Hematopoietic multipotent progenitor cell treated with erythropoietin and hydrocortisone succinate and interleukin-3 and kit ligand, for 17 days (in vitro differentiated cells): ENCODE data around the gene LMOD1.

Experiments used
- DNase-seq: peaks from one replicate; pipeline ENCODE4 v3.0.0-alpha.2; 2015; ENCODE audit warnings: low spot score

LMOD1 gene

DNA sequence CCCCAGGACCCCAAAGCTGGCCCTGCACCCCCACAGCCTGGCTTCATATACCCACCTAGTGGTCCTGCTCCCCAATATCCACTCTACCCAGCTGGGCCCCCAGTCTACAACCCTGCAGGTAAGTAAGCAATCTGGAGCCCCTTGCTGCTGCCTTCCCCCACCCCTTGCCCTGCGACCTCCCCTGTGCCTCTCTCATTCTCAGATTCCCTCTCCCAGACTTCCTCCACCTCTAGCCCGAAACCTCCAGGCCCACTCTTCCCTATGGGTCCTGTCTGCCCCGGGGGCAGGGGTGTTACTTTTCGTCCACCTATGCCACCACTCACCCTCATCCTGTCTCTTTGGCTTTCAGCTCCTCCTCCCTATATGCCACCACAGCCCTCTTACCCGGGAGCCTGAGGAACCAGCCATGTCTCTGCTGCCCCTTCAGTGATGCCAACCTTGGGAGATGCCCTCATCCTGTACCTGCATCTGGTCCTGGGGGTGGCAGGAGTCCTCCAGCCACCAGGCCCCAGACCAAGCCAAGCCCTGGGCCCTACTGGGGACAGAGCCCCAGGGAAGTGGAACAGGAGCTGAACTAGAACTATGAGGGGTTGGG, 54.8 kb downstream of the LMOD1 start:
- DNase-seq = no peak

DNA sequence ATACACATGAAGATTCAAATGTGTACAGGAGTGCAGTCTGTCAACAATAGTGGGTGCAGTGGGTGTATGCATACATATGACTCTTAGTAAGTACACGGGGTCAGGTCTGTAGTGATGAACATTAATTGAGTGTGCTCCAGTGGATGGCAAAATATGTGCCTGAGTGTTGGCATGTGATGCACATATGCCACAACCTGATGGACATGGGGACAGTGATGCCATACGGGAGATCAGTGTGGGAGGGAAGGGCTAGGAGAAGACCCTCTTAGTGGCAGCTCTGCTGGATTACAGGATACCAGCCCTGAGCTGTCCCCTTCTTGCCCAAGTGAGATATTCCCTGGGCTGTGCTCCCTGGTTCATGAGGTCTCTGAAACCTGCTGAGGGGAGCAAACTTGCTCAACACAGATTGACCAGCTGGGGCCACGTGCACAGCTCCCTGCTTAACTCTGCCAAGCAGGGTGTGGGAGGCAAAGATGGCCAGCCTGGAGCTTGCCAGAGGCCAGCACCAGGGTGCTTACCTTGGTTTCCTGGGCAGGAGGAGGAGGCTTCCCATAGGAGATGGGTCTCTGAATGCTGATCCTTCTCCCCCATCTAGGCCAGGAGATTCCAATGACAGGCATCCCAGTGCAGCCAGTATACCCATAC, 55.4 kb downstream of the LMOD1 start:
- DNase-seq = no peak

DNA sequence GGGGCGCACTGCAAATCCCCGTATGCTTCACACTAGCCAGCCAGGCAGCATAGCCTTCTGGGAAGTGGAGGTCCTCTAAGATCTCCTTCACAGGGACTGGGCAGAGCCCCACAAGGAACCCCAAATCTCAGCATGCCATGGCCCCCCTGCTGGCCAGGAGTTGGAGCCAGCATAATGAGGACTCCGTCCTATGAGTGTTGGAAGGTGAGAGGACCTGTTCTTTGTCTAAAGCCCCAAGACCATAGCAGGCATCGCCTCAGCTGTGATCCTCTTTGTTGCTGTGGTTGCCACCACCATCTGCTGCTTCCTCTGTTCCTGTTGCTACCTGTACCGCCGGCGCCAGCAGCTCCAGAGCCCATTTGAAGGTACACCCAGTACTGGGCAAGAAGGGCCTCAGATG, 56.1 kb downstream of the LMOD1 start:
- no peak for DNase-seq

DNA sequence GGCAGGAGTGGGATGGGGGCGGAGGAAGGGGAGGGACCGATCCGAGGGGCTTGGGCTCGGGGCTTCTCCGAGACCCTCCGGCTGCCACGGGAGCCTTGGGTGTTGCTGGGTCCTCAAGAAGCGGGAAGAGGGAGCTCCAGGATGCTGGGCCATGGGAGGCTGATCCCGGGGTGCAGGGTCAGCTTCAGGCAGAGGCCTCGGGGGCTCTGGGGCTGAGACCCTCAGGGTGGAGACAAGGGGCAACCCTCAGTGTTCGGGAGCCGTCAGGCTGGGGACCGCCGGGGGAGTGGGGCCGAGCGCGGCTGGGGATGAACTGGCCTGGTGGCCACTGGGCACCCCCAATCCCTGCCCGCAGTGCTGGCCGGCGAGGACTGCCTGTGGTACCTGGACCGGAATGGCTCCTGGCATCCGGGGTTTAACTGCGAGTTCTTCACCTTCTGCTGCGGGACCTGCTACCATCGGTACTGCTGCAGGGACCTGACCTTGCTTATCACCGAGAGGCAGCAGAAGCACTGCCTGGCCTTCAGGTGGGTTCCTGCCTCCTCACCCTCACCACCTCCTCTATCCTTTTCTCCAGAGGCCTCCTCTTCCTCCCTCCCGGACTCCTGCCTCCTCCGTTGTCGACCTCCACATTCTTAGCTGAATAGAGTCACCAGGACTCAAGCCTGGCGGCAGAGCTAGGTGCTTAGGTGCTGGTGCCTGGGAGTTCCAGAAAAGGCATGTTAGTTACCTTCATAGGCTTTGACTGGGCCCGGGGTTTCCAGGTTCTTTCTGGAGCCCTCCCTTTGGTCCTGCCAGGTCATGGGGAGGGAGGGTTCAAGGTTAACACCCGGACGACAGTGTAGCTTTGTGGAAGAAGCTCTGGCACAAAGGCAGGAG, 57.0 kb downstream of the LMOD1 start:
- no peak for DNase-seq

DNA sequence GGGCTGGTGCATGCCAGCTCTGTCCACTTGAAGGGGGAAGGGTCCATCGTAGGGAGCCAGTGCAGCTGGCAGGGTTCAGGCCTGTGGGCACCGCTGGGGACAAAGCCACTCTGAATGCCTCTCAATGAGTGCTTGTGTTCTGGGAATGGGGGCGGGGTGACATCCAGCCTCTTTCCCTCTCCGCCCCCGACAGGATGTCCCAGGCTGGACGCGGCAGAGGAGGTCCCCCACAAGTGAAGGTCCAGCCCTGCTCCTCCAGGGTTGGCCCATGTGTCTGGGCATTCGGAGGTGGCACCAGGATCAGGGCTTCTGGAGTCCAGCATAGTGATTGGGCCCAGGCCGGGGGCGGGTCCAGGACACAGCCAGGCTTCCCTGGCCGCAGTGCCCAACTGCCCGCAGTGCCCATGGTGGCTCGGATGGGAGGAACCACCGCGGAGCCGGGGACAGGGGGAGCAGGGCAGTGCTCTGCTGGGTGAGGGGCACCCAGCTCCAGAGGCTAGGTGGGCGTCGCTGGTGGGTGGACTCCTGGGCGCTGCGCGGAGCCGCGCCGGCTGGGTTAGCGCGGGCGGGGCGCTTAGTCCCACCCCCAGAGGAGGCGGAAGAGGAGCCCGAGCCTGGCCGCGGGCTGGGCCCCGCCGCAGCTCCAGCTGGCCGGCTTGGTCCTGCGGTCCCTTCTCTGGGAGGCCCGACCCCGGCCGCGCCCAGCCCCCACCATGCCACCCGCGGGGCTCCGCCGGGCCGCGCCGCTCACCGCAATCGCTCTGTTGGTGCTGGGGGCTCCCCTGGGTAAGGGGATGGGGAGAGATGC, 57.9 kb downstream of the LMOD1 start, which contains the start of gene SHISA4:
Gene SHISA4 (plus strand): TSS at position 617 of the 808 bp plus-strand sequence. CDS start 97 bp downstream, at position 714.
- DNase-seq = no peak

DNA sequence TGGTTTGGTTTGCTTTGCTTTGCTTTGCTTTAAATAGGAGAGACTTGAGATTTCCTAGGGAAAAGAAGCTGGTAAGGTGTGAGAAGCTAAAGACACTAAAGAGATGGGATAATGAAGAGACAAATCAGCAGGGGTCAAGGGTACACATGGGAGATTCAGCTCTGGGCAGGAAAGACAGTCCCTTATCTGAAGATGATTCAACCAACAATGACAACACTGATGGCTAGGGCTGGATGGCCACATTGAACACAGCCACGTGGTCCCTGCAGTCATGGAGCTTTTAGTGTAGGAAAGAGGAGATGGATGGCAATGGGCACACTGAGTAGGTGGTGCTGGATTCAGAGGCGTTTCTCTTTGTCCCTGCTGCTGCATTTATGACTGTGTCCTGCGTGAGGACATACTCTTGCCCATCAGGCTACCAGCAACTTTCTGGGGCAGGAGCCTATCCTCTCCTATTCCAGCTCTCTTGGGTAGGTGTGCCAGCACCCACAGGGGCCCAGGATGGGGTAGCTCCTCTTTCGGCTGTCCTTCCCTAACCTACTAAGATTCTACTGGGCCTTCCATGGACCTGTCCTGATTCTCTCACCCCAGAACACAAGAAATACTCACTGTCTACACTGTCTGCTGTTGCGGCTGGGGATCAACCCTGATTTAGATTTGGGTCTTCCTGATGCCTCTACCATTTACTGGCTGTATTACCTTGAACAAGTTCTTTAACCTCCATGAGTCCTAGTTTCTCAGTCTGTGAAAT, 59.1 kb downstream of the LMOD1 start:
- no peak for DNase-seq

DNA sequence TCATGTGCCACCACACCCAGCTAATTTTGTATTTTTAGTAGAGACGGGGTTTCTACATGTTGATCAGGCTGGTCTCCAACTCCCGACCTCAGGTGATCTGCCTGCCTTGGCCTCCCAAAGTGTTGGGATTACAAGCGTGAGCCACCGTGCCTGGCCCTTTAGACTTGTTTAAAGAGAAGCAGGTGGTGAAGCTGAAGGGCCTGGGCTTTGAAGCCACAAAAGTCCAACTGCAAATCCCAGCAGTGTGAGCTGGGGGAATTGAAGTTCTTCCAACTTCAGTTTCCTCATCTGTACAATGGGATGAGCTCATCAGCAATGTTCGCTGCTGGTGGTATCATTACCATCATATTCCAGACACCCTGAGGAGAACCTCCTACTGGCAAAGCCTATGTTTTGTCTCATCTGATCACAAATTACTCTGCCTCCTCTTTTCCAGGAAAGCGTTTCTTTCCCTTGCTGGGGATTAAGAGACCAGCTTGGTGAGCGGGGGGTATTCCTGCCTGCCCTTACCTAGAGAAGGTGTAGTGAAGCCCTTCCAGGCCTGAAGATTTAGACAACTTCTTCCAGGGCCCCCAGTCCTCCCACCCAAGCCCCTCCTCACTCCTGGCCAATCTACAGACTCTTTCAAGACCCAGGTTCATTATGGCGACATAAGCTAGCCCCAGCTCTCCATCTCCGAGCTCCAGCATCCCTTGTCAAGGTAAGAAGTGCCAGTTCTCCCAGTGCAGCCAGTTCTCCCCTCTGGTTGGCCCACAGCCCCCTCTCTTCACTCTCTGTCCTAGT, 60.1 kb downstream of the LMOD1 start:
- DNase-seq = peak; percentile 24

DNA sequence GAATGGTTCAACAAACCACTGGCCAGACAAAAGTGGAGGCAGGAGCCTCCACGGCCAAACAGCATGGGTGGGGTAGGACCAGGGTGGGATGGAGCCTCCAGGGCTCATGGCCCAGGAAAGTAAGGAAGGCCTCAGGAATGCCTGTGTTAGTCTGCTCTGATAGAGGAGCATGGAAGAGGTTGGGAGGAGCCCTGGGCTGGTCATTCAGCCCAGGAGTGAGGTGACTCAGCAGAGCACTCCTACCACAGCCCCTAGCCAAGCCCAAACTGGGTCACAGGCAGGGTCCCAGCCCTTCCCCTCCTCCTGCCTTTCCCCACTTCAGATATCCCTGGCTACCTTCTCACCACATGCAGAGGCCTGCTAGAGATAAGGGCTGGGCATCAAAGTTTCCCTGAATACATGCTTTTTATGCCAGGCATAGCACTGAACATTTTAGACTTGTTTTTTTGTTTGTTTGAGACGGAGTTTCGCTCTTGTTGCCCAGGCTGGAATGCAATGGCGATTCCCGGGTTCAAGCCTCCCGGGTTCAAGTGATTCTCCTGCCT, 60.7 kb downstream of the LMOD1 start:
- peak; percentile 71 for DNase-seq

DNA sequence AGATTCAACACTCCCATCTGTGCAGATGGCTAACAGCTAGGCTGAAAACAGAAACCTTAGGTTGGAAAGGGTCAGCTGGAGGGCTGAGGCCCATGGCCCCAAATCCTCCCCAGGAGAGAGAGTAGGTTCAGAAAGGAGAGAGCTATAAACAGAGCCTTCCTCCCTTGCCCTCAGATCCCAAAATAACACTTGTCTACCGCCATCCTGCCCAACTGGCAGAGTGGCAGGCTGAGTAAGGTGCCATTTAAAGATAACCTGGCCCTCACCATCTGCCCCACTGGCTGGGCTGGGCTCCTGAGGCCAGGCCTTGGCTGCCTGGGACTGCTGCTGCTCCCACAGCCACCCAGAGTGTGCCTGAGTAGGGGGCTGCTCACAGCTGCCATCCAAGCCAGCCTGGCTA, 61.9 kb downstream of the LMOD1 start:
- DNase-seq = peak; percentile 70

DNA sequence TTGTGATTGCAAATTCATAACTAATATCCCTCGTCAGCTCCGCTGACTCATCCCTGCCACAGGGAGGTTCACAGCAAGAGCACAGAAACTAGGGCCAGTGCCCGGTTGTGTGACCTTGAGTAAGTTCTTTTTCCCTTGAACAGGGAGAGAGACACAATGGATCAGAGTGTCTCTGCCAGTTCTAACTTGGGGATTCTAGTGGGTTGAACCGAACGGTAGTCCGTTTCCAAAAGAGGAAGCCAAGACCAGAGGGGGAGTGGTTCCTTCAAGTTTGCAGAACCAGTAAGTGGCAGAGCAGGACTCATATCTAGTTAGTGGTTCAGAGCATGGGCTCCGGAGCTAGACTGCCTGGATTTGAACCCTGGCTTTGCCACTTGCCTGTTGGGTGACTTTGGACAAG, 62.6 kb downstream of the LMOD1 start:
- DNase-seq = peak; percentile 84

DNA sequence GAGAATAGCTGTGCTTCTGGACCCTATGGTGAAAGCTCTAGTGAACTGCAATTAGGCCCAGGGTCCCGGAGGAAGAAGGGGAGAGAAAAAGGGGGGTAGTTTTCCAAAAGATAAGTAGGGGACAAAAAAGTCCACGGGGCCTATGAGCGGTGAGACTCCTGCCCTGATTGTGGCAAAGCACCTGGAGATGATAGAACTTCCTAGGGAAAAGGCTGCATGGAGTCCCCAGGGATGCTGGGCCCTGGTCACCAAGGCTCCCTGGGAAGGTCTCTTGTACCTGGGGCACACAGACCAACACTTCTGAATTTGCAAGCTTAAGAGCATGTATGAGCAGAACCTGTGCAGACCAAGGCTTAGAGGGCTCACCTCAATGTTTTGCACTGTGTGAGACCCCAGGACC, 63.1 kb downstream of the LMOD1 start:
- DNase-seq = no peak

DNA sequence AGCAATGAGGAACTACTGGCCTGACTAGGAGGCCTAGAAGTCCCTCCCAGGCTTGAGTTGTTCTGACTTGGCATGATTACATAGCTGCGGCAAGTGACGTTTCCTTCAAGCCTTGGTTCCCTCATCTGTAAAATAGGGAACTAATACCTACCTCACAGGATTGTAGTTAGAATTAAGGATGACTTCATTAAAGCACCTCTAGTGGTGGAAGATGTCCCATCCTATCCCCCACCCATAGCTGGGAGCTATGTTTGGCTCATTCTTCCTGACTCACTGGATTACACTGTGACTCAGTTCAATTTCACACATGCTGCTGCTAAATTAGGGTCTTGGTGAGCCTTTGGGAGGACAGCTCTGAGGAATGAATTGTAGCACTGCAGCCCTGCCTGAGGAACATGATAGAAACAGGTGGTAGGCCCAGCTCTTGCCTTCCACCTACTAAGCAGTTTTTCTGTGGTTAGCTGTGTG, 63.6 kb downstream of the LMOD1 start:
- DNase-seq = peak; percentile 66

DNA sequence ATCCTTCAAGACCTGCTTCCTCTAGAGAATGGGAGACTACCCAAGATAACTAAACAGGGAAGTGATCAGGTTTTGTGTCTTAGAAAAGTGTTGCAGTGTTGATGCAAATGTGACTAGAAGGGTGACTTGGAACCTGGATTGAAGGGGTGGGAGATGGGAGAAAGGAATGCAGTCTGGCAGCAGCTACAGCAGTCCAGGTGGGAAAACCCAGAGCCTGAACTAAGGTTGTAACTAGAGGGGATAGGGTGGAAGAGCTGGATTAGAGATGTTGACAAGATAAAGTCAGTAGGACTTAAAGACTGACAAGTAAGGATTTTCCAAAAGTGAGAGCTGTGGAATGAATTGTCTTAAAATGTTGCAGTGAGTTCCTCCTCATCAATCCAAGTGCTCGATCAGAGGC, 64.7 kb downstream of the LMOD1 start:
- no peak for DNase-seq

DNA sequence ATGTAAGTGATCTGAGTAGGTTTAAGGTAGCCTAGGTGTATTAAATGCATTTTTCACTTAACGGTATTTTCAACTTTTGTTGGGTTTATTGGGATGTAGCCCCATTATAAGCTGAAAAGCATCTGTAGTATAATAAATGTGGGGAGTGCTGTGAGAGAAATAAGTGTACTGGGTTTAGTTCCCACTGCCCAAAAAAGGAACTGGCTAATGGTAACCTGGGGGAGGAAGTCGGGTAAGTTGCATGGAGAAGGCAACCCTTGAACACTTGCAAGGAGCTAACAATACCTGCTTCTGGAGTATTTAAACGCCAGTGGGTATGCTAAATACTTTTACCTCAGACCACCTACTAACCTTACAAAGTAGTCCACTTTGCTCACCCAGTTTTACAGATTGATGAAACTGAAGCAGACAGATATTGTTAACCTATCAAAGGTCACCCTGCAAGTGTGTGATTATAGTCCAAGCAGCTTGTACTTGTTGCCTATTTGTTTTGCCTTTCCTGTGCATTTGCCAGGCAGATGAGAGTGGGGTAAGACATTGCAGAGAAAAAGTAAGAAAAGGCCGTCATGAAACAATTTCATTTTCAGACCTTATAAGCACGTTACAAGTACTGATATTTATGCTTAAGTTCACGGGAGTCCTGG, 65.3 kb downstream of the LMOD1 start:
- DNase-seq = no peak

DNA sequence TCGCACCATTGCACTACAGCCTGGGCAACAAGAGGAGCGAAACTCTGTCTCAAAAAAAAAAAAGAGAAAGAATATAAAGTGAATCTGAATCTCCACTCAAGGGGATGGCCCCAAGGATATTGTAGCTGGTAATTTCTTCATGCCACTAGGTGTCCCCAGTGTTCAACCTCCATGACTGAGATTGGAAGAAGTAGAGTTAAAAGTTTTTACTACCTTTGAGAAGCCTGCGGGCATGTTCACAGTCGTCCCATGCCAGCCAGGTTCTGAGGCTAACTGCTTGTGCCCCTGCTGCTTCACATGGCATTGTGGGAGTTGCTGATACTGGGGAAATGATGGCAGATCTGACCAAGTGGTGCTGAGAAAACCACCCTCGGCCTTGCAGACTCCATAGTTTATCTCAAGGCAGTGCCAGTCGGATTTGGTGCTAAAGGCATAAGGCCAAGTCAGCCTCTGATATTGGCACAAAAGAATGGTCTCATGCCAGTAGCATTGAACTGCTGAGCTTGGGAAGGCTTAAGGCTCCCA, 68.4 kb downstream of the LMOD1 start:
- peak; percentile 74 for DNase-seq

DNA sequence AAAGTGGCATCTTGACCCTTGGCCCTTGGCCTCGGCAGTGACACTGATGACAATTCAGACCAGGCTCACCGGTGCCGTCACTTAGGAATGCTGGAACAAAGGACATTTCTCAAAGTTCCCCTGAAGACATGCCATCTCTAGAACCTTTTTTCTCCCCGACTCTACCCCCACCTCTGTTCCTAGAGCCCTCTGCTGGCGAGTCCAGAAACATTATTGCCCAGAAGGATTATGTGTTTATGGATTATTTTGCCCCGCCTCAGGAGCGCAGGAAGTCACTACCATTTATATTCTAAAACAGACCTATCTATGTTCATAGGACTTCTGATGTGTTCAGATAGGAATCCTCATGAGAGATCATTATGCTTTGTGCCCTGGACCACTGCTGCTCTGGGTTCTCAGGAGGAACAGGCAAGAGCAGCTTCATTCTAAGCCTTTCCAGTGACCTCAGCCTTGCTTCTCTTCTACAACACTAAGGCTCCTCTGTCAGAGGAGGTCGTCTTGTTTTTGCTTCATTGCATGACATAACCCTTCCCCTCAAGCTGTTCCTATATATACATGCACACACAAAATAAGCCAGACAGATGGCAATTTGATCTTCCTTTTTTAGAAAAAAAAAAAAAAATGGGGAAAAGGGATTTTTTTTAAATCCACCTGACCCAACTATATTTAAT, 70.1 kb downstream of the LMOD1 start:
- DNase-seq = no peak

DNA sequence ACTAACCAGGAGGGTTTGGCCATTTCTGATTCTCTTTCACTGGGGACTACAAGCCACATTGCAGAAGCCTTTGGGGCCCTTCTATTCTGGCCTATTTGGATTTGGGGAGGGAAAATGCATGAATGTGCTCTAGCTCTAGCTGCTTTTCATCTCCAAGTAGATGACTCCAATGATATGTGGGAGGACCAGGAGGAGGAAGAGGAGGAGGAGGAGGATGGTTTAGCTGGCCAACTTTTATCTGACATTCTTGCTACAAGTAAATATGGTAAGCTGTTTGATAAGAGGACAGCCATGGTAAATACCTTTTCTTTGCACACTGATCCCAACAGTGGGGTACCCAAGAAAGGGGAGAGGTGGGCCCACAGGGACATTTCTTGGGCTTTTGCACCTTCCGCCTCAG, 71.7 kb downstream of the LMOD1 start:
- DNase-seq = no peak

DNA sequence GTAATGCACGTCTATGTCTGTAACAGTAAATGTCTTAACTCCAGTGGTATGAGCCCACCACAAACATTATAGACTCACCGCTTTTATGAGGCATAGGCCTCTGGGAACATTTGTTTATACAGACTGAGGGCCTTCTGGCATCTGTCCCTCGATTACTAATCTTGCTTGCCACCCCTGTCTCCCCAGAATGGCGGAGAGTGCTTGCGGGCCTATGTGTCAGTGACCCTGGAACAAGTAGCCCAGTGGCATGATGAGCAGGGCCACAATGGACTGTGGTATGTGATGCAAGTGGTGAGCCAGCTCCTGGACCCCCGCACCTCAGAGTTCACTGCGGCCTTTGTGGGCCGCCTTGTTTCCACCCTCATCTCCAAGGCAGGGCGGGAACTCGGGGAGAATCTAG, 76.0 kb downstream of the LMOD1 start:
- no peak for DNase-seq

DNA sequence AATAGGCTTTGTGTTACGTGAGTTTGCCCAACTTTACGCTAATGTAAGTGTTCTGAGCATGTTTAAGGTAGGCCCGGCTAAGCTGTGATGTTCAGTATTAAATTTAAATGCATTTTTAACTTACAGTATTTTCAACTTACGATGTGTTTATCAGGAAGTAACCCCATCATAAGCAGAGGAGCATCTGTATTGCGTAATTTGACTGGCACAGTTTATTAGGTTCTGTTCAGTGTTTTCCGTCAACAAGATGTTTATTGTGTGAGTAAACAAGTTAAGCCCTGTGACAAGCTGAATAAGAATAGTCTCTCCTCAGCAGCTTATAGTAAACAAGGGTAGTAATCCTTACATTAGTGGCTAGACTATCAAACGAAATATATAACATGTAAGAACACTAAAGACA, 84.9 kb downstream of the LMOD1 start:
- DNase-seq = no peak
